HS-5 (cell line): ENCODE measurements around the gene ACACA.

Experiments used
- DNase-seq: peaks from one replicate; pipeline ENCODE4 v3.0.0-alpha.2; 2012; ENCODE audit warnings: low read depth

Gene ACACA

DNA sequence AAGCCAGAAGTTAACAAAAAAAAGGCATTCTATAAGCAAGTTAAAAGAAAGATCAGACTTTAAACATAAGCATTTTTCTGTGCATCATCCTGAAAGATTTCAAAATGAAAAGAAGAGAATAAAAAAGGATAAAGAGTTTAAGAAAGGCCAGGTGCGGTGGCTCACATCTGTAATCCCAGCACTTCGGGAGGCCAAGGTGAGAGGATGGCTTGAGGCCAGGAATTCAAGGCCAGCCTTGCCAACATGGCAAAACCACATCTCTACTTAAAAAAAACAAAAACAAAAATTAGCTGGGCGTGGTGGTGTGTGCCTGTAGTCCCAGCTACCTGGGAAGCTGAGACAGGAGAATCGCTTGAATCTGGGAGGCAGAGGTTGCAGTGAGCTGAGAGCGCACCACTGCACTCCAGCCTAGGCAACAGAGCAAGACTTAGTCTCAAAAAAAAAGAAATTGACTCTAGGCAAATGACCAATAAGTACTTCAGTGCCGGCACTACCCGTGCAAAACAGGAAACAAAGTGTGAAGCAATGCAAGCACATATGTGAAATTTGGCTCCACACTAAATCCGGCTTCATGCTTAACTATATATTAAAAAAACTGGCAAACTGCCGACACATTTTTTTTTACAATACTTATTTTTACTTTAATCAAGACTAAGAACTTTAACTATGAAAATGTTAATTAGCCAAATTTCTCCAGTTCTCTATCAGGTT lies 114.1 kb downstream of the ACACA start:
- no peak for DNase-seq

DNA sequence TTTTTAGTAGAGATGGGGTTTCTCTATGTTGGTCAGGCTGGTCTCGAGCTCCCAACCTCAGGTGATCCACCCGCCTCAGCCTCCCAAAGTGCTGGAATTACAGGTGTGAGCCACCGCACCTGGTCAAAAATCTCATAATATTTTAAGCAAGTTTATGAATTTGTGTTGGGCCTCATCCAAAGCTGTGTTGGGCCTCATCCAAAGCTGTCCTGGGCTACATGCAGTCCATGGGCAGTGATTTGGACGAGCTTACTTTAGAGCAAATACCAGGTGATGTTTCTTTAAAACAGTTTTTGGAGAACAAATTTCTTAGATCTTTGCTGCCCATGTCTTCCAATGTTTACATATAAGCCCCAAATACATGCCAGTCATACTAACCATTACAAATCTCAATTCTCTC lies 115.3 kb downstream of the ACACA start:
- DNase-seq, result no peak

DNA sequence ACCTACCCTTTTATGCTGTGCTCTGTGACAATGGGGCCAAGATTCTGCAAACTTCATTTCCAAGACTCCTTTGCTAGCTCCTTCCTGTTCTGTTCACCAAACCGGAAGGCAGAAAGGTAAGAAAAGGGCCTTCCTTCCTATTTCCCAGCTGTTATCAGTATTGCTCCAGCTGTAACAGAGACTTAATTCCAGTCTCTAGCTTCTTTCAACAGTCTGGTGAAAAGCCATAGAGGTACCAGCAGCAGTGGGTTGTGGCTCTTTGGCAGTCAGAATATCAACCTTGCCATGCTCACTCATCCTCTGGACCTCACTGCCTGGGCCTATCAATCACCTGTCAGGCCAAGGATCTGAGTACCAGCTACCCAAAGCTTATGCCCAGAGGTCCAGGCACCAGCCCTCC lies 120.2 kb downstream of the ACACA start:
- no peak for DNase-seq

DNA sequence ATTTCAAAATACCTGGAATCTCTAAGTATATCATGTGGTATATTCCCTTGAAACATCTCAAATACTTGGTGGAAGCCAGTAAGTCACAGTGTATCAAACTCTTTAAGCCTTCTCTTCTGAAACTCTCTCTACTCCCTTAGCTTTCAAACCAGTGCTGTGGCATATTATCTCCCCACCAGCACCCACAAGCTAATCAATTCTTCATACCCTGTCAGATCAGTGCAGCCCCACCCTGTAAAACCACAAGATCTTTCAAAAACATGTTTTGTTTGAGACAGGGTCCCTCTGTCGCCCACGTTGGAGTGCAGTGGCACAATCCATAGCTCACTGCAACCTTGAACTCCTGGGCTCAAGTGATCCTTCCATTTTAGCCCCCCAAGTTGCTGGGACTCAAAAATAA lies 122.4 kb downstream of the ACACA start:
- no peak for DNase-seq

DNA sequence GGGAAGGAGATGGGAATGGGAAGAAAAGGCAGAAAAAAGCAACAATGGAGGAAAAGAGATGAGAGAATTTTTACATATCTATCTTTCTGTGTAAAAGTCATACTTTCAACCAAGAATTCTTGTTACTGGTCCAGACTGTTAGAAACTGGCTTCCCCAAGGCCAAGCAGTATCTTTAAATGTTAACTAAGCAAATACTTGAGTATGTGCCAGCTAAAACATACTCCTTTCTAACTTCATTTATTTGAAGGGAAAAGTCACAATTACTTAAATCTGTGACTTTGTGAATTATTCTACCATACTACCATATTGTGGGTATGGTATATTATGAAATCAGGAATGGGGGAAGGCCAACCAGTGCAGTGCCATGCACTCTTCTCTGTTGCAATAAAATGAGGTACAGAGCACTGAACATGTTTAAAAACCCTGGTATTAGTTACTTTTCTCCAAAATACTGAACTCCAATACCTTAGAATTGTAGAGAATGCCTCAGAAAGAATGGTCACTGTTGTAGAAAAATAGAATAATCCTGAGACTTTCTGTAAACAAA lies 123.1 kb downstream of the ACACA start:
- no peak for DNase-seq

DNA sequence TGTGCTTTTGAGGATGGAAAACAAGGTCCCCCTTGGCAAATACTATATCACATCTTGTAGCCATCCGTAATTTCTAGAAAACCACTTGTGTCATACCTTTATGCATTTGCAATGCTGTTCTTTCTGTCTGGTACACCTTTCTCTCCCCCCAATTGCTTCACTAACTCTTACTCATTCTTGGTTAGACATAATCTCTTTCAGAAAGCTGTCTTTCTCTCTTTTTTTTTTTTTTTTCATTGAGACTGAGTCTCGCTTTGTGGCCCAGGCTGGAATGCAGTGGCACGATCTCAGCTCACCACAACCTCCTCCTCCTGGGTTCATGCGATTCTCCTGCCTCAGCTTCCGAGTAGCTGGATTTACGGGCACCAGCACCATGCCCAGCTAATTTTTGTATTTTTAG lies 125.8 kb downstream of the ACACA start:
- no peak for DNase-seq

DNA sequence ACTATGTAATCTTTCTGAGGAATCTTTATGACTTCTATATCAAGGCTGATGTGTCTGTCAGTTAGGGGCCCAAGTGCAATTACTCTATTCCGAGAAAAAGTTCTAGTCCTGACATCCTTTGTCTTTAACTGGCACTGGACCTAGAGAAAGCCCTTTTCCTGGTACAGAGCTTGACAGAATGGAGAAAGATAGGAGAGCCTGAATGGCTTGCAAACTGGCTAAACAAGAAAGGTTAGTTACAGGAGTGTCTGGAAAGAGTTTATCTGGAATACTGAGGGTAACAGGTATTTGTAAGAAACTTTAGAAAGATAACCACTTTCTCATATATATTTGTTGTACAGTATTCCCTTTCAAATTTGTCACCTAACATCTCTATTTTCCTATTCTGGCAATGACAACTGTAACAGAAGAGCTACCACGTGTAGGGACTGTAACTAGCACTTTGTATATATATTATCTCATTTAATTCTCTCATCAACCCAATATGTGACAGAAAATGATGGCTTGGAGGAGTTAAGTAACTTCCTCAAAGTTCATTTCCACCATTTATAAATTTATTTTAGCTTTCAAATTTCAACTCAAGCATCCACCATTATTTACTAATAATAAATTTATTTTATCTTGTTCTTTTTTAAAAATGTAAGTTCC lies 128.3 kb downstream of the ACACA start:
- no peak for DNase-seq

DNA sequence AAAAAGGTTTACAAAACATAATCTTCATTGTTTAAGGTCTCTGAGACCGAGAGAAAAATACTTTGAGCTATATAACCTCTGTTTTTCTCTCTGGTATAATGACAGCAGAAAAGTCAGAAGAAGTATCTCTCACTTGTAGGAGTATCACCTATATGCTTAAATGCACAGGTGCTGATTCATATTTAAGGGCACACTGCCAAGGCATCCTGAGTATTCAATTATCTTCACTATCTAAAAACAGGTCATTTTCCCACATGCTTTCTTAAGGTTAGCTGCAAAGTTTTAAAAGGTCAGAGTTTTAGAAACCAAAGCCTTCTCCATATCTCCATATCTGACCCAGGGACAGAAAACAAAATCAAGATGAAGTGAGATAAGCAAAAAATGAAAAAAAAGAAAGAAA lies 130.2 kb downstream of the ACACA start:
- no peak for DNase-seq

DNA sequence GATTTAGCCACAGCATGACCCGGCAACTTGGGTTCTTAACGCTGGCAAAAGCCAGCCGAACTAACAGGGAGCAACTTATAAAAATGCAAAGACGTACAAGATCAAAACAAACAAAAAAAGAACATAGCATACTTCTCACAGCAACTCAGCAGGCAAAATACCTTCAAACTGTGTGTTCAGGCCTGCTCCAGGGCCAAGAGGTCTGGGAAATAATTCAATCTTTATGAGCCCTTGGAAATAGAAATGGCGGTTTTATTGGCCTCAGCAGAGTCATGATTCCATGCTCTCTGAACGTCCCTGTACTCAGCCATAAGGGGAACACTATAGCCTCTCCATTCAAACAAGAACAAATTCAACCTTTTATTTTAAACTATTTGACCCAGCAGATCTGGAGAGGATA lies 132.2 kb downstream of the ACACA start:
- DNase-seq, result no peak

DNA sequence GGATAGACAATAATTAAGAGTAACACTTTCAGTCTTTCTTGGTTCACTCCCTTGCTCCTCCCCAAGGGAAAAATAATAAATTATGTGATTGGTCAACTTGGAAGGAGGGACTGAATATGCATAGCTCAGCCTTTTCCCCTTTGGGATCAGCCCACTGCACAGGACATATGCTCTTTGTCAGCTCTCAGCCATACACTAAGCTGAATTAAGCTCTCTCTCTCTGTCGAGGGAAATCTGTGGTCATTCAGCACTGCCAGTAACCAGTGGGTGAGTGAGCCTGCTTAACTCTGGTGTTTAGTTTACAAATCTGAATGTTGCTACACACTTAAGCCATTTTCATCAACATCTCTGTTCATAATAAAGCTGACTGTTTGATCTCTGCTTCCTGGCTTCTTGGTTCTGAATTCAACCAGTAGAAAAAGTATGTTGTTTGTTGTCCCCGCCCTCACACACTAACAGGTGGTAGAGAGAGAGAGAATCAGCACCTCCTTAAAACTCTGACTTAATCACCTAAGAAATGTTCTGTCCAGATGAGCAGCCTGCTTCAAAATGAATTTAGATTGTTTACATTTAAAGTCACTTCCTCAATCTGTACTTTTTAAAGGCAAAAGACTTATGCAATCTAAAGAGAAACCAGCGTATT lies 133.1 kb downstream of the ACACA start:
- DNase-seq, result no peak

DNA sequence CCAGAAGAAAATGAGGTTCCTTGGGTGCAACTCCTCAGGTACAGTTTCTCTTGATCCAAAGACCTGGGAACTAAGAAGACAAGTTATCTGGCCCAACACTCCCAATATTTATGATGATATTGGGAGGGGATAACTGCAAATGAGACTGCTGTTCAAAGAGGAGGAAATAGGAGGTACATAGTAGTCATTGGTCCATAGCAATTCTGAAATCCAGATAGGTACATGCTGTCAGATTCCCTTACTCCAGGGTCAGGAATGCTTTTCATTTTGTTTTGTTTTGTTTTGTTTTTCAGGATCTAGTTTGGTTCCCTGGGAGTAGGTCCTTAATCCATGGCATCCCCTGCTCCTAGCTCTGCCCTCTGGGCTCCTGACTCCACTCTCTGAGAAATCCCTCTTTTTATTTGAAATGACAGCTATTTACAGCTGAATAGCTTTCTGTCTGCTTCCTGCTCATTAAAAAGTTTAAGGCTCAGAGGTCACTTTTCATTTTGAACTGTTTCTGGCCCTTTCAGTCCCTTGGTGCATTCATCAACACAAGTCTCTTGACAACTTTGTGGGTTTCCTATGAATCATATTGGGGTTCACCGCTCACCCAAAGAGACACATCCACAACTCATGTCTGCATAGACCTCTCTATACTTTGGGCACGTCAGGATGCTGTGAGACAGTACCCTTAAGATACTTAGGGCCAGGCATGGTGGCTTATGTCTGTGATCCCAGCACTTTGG lies 141.0 kb downstream of the ACACA start:
- DNase-seq, result no peak

DNA sequence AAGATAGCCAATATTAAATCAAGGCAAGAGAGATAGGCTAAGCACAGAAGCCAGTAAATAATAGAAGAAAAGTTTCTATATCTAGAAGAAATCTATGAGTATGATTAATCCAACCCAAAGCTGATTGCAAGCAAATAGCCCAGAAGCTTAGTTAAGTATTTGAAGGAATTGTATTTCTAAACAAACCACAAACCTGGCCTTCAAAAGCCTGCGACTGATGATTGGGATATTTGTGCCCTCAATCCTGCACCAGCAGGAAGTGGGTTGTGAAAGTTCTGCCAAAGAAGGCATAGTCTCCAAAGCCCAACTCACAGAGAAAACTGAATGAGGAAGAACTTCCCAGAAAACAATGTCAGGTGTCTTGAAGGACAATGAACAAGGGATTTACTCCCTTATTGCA lies 145.3 kb downstream of the ACACA start:
- no peak for DNase-seq

DNA sequence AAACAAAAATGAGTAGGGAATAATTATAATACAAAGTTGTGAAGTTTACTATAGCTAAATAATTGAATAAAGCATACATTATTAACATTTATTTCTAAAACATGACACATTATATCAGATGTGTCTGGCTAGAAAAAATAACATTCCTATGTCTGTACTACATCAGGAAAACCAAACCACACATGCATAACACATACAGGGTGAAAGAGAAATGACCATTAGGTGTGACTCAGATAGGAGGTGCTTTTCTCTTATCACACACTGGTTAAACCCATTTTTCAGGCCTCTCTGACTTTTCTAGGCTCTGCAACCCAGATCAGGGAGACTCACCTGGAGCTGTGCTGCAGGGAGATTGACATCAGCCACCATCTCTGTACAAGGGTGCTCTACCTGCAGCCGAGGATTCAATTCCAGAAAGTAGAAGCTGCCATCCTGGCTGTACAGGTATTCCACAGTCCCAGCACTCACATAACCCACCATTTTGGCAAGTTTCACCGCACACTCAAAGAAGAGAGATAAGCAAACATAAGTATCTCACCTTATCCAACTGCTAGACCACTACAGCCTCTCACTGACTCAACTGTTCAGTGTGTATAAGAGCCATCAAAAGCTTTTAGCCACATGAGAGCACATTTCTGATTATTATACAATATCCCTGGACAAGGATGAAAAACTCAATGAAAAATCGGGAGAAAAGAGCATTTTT lies 147.5 kb downstream of the ACACA start:
- peak; percentile 34 for DNase-seq

DNA sequence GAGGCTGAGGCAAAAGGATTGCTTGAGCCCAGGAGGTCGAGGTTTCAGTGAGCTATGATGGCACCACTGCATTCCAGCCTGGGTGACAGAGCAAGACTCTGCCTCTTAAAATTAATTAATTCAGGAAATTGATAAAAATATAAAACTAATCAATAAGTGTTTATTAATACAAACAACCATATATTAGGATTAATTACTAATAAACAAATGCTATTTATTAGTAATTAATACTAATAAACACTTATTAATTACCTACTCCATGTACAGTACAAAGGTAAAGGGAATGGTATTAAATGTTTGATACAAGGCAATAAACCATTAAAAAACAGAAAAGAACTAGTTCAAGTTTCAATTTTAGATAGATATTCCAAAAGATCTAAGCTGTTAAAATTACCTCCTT lies 150.0 kb downstream of the ACACA start:
- no peak for DNase-seq

DNA sequence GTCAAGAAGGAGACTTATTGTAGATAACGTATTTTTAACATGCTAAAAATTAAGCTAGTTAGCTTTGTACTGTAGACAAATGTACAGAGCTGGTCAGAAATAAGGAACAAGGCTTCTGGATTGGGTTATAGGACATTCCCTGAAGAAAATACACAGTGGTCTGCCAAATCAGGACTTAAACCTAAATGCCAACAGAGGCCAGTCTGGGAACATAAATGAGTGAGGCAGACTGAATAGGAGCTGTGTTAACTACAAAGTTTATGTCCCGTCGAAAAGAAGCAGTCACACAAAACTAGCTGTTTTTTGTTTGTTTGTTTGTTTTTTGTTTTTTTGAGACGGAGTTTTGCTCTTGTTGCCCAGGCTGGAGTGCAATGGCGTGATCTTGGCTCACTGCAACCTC lies 151.2 kb downstream of the ACACA start:
- DNase-seq, result no peak

DNA sequence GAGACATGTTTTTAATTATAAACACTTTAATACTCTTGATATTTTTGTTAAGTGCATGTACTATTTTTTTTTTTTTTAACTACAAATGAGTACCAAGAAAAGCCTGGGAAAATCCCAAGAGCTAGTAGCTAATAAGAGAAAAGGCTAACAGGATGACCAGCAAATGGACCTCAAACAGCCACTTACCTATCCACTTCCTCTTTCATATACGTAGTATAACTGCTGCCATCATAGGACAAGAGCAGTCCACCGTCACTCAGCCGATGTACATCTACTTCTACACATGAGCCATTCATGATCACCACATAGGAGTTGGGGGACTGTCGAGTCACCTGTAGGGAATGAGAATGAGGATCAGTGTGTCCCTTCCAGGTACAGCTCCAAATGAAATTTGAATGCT lies 158.8 kb downstream of the ACACA start:
- DNase-seq, result no peak

DNA sequence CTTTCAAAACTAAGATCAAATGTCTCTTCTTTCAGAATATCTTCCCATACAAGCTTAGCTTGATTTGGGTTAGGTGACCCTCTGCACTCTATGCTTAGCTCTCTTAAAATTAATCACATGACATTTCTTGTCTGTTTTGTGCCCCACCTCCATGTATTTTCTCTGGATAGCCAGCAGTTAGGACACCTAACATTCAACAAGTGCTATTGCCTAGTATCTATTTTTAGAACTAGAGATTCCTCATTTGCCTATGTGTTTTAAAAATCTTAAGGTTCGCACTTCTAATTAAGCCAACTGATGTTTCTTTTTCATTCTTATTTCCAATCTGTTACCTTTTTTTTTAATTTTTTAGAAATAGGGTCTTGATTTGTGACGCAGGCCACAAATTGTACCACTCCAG lies 160.6 kb downstream of the ACACA start:
- DNase-seq, result no peak

DNA sequence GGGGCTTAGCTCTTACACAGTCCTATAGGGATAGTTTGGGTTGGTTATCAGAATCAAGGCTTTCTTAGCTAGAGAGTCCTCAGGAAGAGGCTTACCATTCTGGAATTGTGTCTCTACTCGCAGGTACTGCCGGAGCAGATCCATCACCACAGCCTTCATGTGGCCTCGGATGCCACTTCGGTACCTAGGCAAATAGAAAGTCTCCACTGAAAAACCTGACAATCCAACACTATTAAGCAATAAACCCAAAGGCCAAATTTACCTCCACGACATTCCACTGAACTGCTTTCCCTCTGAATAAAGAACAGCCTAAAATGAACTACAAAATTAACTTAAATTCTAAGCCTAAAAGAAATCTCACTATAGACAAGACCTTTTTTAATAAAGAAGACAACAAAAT lies 166.3 kb downstream of the ACACA start:
- DNase-seq, result no peak

DNA sequence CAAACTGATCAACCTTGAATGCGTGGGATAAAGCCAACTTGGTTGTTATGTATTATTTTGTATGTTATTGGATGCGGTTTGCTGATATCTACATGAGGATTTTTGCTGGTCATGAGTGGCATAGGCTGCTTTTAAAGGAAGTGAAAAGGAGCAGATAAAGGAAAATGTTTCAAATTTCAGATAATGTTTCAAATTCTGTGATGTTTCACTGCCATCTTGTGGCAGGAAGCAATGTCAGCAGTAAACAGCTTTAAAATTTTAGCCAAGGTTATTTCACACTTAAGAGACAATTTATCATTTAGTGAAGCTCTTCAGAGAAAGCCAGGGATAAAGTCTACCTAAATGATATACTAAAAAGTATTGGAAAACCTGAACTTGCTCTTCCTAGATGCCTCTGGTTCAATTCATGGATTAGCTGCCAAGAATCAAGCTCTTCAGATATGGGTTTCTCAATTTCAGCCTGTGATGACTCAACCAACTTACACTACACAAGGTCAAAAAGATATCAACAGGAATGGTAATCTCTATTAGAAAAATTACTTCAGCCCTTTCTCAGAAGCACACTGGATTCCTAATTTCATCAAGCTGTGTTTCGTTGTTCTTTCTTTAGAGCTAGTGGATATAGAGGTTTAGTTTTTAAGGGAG lies 166.8 kb downstream of the ACACA start:
- DNase-seq, result peak; percentile 16

DNA sequence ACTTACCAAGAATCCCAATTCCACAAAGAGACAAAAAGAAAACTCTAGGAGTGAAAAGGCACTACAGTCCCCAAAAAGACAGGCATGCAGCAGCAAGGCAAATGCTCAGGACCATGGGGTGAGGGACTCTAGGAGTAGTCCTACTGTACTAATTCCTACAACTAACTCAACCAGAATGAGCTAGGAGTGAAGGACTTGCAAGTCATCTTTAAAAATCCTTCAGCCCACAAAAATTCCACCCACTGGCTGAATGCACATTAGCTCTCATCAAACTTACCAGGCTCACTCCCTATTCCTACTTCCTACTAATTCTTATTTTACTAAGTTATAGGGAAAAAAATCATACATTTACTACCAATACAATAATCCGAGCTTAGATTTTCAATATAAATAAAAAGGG lies 172.5 kb downstream of the ACACA start:
- no peak for DNase-seq

DNA sequence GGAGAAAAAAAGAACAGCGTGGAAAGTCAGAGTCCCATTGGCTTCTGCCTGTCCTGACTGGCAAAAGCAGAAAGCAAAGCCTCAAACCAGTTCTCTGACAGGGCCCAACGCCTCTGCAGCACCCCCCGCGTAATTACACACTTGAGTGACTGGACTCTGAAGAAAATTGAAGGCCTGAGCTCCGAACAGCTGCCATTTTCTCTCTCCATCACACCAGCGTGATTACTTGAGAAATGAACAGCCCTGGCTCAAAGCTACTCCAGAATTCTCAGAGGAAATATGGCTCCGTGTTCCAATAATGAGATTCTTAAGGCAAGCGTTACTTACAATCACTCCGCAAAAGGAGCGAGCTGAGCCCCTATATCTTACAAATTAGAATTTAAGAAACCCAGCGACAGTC lies 173.6 kb downstream of the ACACA start:
- no peak for DNase-seq

DNA sequence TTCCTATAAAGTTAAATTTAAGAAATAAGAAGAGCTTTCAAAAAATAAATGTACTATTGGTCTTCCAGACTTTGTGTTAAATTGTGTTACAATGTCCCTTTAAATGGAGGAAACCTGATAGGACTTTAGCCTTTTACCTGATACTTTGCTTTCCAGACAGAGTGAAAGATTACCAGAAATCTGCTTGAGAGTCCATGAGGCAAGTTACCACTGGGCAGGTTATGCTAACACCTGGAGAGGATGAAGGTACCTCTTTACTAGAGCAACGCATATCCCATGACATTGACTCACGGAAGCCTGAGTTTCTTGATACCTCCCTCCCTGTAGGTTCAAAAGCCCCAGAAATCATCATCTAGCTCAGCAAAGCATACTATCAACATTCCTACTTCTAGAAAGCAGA lies 174.7 kb downstream of the ACACA start:
- DNase-seq, result no peak
